ENCODE results near the gene ZNF502.
A peak's percentile ranks its signal among the peaks of the same experiment; 100 is the strongest.
"Not testable (repeated sequence)": the region's sequence is repeated elsewhere in the genome, so short reads cannot be mapped to it uniquely, and the experiment has no call there.

ZNF502 gene
- long read RNA-seq, donor 1, partial matches to known transcripts, result 0 of 2 reads
- long read RNA-seq, donor 1, other reads (novel, unspliced or antisense), result 0 of 2 reads
- long read RNA-seq, donor 2, partial matches to known transcripts, result 60 of 63 reads
- long read RNA-seq, donor 2, other reads (novel, unspliced or antisense), result 0 of 63 reads
- long read RNA-seq, donor 3, result 0 reads
- long read RNA-seq, donor 4, partial matches to known transcripts, result 0 of 3 reads
- long read RNA-seq, donor 4, other reads (novel, unspliced or antisense), result 0 of 3 reads
- long read RNA-seq, donor 5, result 0 reads
- long read RNA-seq, donor 6, partial matches to known transcripts, result 0 of 3 reads
- long read RNA-seq, donor 6, other reads (novel, unspliced or antisense), result 0 of 3 reads
- long read RNA-seq, donor 7, partial matches to known transcripts, result 0 of 1 reads
- long read RNA-seq, donor 7, other reads (novel, unspliced or antisense), result 0 of 1 reads
- long read RNA-seq, donor 8, partial matches to known transcripts, result 0 of 1 reads
- long read RNA-seq, donor 8, other reads (novel, unspliced or antisense), result 0 of 1 reads

DNA sequence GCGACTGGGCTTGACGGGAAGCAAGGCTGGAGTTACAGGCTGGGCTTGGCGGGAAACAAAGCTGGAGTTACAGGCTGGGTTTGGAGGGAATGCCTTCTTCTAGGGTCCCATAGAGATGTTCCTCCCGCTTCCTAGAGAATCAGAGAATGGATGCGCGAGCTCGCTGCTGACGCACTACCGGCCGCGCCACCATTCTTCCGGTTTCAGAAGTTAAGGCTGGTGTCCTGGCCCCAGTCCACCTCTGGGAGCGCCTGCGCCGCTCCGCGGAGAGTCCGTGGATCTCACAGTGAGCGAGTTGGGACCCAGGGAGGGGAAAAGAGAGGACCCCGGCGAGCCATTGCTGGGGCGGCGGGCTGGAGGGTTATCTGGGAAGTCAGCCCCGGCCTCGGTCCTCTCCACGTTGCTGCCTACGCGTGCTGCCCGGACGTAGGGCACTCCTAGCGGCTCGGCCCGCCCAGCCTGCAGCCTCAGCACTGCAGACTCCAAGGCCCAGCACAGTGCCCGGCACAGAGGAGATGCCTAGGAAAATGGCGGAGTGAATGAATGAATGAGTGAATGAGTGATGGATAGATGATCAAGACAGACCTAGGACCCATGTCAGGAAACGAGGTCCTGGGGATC is at the start of gene ZNF502:
ZNF502 (plus strand) TSS at position 206 of the 621 bp plus-strand sequence. CDS start 7,602 bp downstream, outside the sequence.
- DNase-seq, result peak; percentile 81

DNA sequence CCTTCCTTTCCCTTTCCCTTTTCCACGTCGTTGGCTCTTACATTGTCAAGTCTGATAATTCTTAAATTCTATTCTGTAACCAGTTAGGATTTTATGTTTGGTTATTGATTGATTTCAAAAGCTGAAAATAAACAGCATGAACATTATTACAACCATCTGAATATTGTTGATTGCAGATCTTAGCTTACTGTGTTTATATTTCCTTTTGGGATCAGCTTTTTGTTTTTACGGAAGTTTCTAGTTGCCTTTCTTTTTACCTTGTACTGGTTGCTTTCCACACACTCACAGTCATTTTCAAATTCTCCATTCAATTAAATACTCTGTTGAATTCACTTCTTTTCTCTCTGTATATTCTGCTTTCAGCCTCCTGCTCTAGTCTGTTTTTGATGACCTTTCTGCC is 47.3 kb upstream of the ZNF502 start:
- DNase-seq, result no peak

DNA sequence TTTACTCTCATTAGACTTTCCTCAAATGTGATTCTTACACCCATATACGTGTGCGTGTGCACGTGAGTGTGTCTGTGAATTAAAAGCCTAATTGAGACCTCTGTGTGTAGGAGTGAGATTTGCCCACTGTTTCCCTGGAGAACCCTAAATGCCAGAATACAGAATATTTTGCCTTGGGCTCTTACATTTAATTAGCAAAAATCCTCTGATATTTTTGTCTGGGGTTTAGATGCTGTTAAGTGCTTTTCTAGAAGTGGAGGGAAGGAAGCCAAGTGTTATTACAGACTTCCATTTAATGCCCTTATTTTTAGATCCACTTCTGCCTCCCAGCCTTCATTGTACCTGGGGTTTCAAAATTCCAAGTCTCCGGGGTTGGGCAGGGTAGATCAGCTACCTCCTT is 46.1 kb upstream of the ZNF502 start:
- no peak for DNase-seq

DNA sequence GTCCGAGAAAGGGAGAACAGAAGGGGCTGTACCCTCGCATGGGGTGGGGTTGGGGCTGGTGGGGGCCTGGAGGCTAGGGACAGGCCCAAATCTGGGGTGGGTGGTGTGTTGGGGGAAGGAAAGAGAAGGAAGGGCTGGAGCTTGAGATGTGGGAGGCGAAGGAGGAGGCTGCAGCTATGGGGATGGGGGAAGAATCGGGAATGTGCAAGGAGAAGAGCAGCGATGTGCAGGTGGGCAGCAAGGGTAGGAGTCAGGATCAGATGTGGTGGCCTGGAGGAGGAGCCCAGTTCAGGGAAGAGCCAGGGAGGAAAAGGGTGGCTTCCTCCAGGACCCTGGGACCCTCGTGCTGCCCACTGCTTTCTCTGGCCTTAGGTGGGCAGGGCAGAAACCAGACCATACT is 42.7 kb upstream of the ZNF502 start:
- no peak for DNase-seq

DNA sequence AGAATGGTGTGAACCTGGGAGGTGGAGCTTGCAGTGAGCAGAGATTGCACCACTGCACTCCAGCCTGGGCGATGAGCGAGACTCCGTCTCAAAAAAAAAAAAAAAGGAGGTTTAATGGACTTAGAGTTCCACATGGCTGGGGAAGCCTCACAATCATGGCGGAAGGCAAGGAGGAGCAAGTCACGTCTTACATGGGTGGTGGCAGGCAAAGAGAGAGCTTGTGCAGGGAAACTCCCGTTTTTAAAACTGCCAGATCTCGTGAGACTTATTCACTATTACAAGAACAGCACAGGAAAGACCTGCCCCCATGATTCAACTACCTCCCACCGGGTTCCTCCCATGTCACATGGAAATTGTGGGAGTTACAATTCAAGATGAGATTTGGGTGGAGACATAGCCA is 39.0 kb upstream of the ZNF502 start:
- not testable (repeated sequence) for DNase-seq

DNA sequence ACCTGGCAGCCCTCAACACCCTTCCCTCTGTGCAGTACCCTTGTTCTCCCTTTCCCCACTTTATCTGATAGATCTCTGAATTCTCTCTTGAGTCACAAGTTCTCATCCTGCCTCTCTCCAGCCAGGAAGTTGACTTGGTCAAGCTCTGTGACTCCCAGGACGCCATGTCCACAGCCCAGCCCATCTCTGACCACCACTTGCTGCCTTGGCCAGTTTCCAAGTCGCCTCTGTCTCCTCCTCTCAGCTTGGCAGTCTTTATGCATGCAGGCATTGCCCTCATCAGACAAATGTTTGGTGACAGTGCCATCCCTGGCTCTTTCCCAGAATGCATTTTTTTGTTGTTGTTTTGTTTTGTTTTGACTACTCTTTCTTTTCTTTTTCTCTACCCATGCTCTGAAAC is 38.2 kb upstream of the ZNF502 start:
- DNase-seq, result no peak

DNA sequence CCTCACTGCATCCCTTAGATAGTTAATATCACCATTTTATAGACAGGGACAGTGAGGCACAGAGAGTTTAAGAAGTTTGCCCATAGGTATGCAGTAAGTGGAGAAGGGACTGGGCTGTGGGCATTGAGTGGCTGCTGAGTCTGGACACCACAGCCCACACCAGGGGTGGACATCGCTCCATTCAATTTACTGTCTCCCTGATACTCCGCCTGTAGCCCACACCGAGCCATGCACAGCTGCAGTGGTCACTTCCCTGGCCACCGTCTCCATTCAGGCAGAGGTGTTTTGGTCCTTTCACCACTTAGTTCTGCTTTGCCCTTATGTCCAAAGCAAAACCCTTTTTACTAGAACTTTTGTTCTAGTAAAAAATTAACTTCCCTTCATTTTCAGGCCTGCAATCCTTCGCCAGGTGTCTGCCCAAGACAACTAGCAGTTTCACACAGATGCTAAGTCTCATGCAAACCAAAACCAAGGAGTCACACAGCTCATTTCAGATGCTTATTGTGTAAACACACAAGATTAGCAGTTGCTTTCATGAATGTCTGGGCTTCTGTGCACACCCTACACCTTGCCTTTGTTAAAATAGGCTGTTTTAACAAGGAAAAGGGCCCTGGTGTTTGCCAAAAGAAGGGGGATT is 33.9 kb upstream of the ZNF502 start:
- DNase-seq, result no peak

DNA sequence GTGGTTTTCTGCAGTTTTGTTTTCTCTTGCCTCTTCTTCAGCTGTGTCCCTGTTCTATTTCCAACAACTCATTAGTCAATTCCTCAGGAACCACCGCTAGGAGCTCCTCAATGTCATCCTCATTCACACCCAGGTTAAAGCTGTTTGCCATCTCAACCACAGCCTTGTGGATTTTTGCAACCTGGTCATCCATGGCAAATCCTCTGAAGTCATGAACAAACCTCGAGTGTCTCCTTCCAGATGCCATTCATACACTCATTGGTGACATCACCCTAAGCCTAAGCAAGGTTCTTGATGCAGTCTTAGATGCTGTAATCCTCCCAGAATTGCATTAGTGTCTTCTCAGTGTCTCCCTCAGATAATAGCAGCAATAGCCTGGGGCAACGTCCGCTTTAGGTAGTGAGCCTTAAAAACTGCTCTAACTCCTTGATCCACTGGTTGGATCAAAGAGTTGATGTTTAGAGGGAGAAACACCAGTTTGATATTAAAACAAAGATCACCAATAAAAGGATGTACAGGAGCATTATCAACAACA is 31.5 kb upstream of the ZNF502 start:
- no peak for DNase-seq

DNA sequence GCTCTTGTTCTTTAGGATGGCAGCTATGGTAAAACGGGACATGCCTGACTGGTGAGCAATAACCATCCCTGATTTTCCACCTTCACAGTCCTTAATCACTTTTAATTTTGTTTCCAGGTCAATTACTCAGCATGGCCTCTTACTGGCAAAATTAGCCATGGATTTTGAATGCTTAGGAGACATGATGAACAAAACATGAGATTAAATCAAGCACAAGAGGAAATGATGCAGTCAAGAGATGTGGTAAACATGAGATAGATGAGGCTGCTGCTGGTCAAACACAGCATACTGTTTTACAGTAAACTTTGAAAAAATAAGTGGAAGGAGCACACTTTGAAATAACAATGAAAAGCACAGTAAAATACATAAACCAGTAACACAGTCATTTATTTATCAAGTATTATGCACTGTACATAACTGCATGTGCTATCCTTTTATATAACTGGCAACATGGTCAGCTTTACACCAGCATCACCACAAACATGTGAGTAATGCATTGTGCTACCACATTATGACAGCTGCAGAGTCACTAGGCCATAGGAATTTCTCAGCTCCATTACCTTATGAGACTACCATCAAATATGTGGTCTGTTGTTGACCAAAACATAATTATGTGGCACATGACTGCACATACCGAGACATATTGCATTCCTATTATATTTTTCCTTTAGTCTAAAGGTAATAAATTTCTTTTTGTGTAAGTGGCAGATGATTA is 30.1 kb upstream of the ZNF502 start:
- DNase-seq, result no peak

DNA sequence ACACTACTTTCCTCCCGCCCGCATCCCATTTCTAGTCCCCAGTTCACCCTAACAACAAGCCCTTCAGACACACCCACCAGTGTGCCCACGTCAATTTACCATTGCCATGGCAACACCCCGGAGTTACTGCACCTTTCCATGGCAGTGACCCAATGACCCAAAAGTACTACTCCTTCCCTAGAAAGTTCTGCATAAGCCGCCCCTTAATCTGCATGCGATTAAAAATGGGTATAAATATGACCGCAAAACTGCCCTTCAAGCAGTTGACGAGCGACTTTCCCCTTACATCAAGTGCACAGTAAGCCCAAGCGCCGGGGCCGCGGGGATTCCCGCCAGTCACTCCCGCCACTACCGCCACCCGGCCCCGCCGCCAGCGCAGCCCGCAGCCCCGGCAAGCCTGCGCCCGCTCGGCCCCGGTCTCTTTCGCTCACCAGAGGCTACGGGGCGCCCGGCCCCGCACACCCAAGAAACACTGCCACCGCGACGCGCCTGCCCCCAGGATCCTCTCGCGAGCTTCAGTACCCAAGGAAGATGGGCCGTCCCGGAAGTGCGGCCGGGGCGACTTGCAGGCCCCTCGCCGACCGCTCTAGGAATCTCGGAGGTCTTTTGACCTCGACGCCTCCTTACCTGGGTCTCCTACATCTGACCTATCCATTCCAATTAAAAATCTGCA is 27.2 kb upstream of the ZNF502 start:
- peak; percentile 83 for DNase-seq

DNA sequence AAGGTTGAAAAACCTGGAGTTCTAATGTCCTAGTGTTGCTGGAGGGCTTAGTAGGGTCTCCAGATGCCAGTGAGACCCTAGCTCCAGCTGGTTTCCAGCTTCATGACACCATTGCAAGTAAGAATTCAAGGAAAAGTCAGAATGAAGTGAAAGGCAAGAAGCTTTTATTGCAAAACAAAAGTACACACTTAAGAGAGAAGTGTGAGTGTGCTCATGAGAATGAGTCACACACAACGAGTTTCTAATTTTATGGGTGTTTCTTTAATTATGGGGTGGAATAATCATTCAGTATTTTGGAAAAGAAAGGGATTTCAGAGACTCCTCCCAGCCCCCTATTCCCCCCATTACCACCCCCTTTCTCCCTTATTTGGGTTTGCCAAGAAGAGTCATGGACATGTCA is 24.6 kb upstream of the ZNF502 start:
- no peak for DNase-seq

DNA sequence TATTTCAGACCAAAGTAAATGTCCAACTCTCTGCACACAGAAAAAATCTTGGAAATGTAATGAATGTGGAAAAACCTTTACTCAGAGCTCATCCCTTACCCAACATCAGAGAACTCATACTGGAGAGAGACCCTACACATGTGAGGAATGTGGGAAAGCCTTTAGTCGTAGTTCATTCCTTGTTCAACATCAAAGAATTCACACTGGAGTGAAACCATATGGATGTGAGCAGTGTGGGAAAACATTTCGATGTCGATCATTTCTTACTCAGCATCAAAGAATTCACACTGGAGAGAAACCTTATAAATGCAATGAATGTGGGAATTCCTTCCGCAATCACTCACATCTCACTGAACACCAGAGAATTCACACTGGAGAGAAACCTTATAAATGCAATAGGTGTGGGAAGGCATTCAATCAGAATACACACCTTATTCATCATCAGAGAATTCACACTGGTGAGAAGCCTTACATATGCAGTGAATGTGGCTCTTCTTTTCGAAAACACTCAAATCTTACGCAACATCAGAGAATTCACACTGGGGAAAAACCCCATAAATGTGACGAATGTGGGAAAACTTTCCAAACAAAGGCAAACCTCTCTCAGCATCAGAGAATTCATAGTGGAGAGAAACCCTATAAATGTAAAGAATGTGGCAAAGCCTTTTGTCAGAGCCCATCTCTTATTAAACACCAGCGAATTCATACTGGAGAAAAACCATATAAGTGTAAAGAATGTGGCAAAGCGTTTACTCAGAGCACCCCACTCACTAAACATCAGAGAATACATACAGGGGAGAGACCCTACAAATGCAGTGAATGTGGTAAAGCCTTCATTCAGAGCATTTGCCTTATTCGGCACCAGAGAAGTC is 9.0 kb downstream of the ZNF502 start:
- no peak for DNase-seq

DNA sequence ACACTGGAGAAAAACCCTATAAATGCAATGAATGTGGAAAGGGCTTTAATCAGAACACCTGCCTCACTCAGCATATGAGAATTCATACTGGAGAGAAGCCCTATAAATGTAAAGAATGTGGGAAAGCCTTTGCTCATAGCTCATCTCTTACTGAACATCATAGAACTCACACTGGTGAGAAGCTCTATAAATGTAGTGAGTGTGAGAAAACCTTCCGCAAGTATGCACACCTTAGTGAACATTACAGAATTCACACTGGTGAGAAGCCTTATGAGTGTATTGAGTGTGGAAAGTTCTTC is 9.6 kb downstream of the ZNF502 start:
- DNase-seq, result no peak

DNA sequence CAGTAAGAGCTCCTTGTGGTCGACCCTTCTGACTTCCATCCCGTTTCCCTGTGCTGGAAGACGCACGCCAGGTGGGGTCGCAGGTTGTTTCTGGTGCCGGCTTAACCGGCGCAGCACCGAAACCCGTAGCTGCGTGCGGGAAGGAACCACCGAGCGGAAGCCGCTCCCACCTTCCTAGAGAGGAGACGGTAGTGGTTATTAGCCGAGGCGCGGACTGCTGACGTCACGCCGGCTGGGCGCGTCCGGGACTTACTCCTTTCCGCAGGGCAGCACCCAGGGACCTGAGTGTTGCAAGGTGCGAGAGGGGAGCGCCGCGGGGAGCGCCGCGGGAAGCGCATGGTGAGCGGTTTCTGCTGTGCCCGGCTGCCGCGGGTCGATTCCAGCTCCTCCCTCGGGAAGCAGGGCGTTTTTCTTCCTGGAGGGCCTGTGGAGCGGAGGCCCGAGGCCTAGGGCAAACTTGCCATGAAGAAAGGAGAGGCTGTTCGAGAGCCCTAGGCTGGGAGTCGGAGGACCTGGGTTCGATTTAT is 17.0 kb downstream of the ZNF502 start, which contains the start of gene ZNF501:
ZNF501 (plus strand) TSS at position 252 of the 527 bp plus-strand sequence. CDS start 4,787 bp downstream, outside the sequence.
- peak; percentile 90 for DNase-seq

DNA sequence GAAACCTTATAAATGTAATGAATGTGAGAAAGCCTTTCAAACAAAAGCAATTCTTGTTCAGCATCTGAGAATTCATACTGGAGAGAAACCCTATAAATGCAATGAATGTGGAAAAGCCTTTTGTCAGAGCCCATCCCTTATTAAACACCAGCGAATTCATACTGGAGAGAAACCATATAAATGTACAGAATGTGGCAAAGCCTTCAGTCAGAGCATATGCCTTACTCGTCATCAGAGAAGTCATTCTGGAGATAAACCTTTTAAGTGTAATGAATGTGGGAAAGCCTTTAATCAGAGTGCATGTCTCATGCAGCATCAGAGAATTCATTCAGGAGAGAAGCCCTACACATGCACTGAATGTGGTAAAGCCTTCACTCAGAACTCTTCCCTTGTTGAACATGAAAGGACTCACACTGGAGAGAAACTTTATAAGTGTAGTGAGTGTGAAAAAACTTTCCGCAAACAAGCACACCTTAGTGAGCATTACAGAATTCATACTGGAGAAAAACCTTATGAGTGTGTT is 22.2 kb downstream of the ZNF502 start:
- DNase-seq, result no peak

DNA sequence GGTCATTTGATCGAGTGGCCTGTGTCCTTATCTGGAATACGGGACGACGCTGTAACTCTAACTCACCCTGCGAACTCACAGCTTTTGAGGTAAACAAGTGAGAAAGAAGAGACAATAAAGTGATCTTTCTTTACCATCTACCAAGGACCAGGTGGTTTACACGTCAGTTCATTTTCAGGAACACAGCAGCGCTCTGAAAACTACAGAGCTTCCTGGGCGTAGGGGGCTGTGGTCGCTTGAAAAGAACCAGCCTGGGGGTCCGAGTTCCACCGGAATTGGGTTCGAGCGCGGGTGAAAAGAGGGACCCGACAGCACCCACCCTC is 48.6 kb downstream of the ZNF502 start:
- DNase-seq, result no peak

DNA sequence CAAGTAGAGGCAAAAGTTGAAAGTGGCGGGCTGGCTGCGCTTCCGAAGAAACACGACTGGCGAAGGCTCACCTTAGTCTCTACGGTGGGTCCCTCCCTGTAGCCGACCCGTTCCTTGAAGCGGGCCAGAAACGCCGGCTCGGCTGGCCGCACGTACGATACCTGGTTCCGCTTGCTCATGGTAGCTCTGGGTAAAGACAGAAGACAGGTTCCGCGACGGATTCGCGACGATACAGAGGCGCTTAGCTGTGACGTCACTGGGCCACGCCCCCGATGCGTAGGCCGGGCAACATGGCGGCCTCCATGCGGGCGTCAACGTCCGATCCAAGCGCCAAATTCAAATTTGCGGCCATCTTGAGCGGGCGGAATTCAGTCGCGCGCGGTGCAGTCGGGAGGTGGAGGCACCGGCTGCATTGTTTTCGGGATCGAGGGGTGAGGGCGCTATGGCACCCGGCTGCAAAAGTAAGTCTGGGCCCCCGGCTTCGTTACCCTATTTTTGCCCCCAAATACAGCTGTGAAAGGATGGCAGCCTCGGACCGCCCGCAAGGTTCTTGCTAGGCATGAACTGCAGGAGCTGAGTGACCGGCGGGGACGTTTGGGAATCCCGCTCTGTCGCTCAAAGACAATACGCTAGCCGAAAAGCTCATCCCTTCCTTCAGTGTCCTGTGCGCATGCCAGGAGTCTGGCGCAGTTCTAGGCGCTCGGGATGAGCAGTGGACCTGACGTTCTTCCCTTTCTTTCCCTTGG is 49.1 kb downstream of the ZNF502 start, which contains the start of the genes KIAA1143 and KIF15:
KIAA1143 (minus strand) TSS at position 196 of the 746 bp plus-strand sequence; CDS start at position 179, 17 bp downstream.
KIF15 (plus strand) TSS at position 371 of the 746 bp plus-strand sequence; CDS start at position 443, 72 bp downstream.
- peak; percentile 89 for DNase-seq

DNA sequence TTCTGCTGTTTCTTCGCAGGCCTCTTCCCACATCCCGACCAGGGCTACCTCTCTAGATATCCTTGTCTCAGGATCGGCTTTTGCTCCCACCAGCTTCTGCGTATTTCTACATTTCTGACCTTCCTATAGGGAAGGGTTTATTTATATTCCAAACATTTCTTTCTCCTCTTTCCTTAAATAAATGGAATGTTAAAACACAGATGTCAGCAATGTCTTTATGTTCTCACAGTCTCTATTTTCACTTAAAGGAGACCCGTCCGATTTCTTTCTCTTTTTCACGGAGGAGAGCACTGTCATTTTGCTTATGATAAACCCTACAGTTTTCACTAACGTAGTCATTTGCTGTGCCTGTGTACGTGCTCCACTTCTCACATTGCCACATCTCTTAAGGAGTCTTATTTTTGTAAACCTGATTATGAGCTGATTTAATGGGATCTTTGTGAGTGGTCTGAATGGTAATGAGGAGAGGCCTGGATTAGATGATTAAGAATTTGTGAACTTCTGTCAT is 49.8 kb downstream of the ZNF502 start:
- no peak for DNase-seq

DNA sequence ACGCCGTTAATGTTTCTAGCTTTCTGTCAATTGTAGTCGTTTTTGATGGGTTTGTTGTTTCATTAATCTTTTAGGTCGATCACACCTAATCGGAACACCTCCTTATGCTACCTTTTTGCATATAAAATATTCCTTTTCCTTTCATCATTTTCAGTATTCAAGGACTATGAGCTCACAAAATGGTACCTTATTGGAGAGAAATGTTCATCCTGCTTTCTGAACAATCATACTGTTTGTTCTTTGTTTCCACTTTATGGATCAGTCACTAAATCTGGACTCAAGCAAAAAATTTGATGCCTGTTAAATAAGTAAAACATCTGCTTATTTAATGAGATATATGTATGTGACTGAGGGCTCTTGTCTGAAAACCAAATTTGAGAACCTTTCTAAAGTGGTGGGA is 50.2 kb downstream of the ZNF502 start:
- DNase-seq, result no peak

Data from right kidney (tissue), 9 donors.